PC-3 (cell line): ENCODE measurements around the gene RIPPLY2. TPM values are rescaled to one million over a fixed set of nuclear protein-coding genes. Genes with fewer than 3 reads are reported as not detected.

Experiments
- ATAC-seq: fragments of 200-7000 bp; cut with Tn5 transposase; 2 replicates; pipeline ENCODE4 v1.9.1; 2020; ENCODE audit warnings: mild to moderate bottlenecking, moderate library complexity
- BruUV-seq: library from RNA; stranded (reverse); fragments of 400-500 nt; replicated peaks from 2 replicates; lab custom pipeline; 2021; lab: Mats Ljungman, UMichigan
- CTCF ChIA-PET: fragments of 300-600 bp; sonication (Branson Sonifier 250); formaldehyde crosslinking; loops from one replicate; lab custom pipeline; 2022; ENCODE audit warnings: antibody characterized with exemption; lab: Charles Lee
- POLR2A ChIA-PET: fragments of 300-600 bp; sonication (Branson Sonifier 250); formaldehyde crosslinking; loops from one replicate; lab custom pipeline; 2022; ENCODE audit warnings: antibody characterized with exemption; ENCODE audit not compliant: unreplicated experiment; lab: Charles Lee
- DNase-seq: peaks from one replicate; pipeline ENCODE4 v3.0.0-alpha.2; 2015
- H2AFZ ChIP-seq: fragments of 300-600 bp; sonication (generic); 2 replicates; pipeline ENCODE4 v1.6.0; 2016; ENCODE audit warnings: antibody characterized with exemption, low read length
- H3F3A ChIP-seq: fragments of 300-600 bp; sonication (generic); one replicate; pipeline ENCODE4 v1.6.0; 2017; ENCODE audit warnings: antibody characterized with exemption, low read length, control low read depth, mild to moderate bottlenecking; ENCODE audit not compliant: unreplicated experiment
- H3K27ac ChIP-seq: fragments of 300-600 bp; sonication (generic); 2 replicates; pipeline ENCODE4 v1.5.1; 2016; ENCODE audit warnings: mild to moderate bottlenecking, low read length
- H3K27me3 ChIP-seq: fragments of 300-600 bp; sonication (generic); 2 replicates; pipeline ENCODE4 v1.6.1; 2016; ENCODE audit warnings: low read length, mixed read lengths
- H3K36me3 ChIP-seq: fragments of 300-600 bp; sonication (generic); 2 replicates; pipeline ENCODE4 v1.6.1; 2016; ENCODE audit warnings: low read depth, mixed run types, low read length, mixed read lengths
- H3K4me1 ChIP-seq: fragments of 300-600 bp; sonication (generic); 2 replicates; pipeline ENCODE4 v1.5.1; 2016; ENCODE audit warnings: low read length; ENCODE audit not compliant: insufficient read depth
- H3K4me2 ChIP-seq: fragments of 300-600 bp; sonication (generic); 2 replicates; pipeline ENCODE4 v1.6.0; 2016; ENCODE audit warnings: low read length
- H3K4me3 ChIP-seq: fragments of 300-600 bp; sonication (generic); 2 replicates; pipeline ENCODE4 v1.5.1; 2016; ENCODE audit warnings: mild to moderate bottlenecking, low read length, mixed read lengths
- H3K79me2 ChIP-seq: fragments of 300-600 bp; sonication (generic); 2 replicates; pipeline ENCODE4 v1.6.1; 2017; ENCODE audit warnings: low read length, mixed read lengths
- H3K9ac ChIP-seq: fragments of 300-600 bp; sonication (generic); 2 replicates; pipeline ENCODE4 v1.6.0; 2016; ENCODE audit warnings: mild to moderate bottlenecking, low read length
- H3K9me2 ChIP-seq: fragments of 300-600 bp; sonication (generic); replicated peaks from 2 replicates; pipeline ENCODE4 v1.6.1; 2016; ENCODE audit warnings: mixed run types, low read length, mixed read lengths
- H3K9me3 ChIP-seq: fragments of 300-600 bp; sonication (generic); 2 replicates; pipeline ENCODE4 v1.6.1; 2016; ENCODE audit warnings: low read length, mixed read lengths
- H4K20me1 ChIP-seq: fragments of 300-600 bp; sonication (generic); 2 replicates; pipeline ENCODE4 v1.6.1; 2016; ENCODE audit warnings: low read length, mixed read lengths
- EZH2 ChIP-seq: fragments of 300-600 bp; sonication (generic); IDR thresholded peaks from one replicate; pipeline ENCODE4 v1.6.1; 2017; ENCODE audit warnings: antibody characterized with exemption, mild to moderate bottlenecking, low read length; ENCODE audit not compliant: unreplicated experiment
- EZH2phosphoT487 ChIP-seq: fragments of 300-600 bp; sonication (generic); IDR thresholded peaks from 2 replicates; pipeline ENCODE4 v1.6.1; 2018; ENCODE audit warnings: mild to moderate bottlenecking, antibody characterized with exemption, low read length, borderline replicate concordance
- intact Hi-C: fragments of 100-400 bp; cut with micrococcal nuclease; formaldehyde crosslinking; loops from 2 replicates; pipeline ENCODE4 v1.9.0; 2023
- total RNA-seq: library from RNA; depleted of rRNA; stranded (reverse); fragments of >200 nt; gene quantifications from 2 replicates; pipeline ENCODE4 v1.2.3, GENCODE V29; 2014
- TF ChIP-seq, protein P1 (sequence below): fragments of 300-600 bp; sonication (generic); conservative IDR thresholded peaks from 2 replicates; pipeline ENCODE4 v1.5.1; 2017; ENCODE audit warnings: antibody characterized with exemption, low read depth, mild to moderate bottlenecking, low read length

RIPPLY2 gene
- total RNA-seq, 1 experiment from 2014 or later, result not detected

DNA sequence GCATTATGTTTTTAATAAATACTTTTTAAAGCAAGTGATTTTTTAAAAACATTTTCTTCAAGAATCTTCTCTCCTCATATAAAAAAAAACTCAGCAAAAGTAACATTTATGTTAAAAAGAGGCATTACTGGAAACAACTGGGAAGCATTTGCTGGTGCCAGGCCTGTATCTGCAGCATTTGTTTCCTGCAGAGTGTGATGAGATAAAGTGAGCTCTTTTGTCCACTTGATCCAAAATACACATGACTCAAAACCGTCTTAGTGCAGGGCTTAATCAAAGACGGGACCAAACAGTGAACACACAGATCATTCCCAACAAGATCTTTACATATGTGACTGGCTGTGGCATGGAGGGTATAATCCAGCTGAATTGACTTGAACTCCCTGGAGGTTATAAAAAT is 28.3 kb upstream of the RIPPLY2 start:
- intact Hi-C loops, result no loop called here
- Histone ChIP-seq H3K4me2 (peak overlapping the region; percentile 46; the same call in 1 of the 2 replicates), H3K27me3 (no peaks in the 10 kb centered on the region; the same call in 1 of the 2 replicates), H2AFZ (no peak overlapping the region), H3K9me2 (no peaks in the 10 kb centered on the region), H3K4me3 (no peak overlapping the region), H3K27ac (no peak overlapping the region), H3K79me2 (no peaks in the 10 kb centered on the region), H3K9ac (no peak overlapping the region), H3K9me3 (no peaks in the 10 kb centered on the region), H3F3A (no peaks in the 10 kb centered on the region), H4K20me1 (no peaks in the 10 kb centered on the region), H3K4me1 (peaks cover 12% of the 10 kb centered on the region), H3K36me3 (no peaks in the 10 kb centered on the region)
- ATAC-seq, result no peak; the same call in 1 of the 2 replicates
- no peak for DNase-seq
- ChIA-PET CTCF (no interaction called here), POLR2A (no interaction called here)
- TF ChIP-seq EZH2 (no peak), EZH2phosphoT487 (no peak)
- TF ChIP-seq, protein P1, sequence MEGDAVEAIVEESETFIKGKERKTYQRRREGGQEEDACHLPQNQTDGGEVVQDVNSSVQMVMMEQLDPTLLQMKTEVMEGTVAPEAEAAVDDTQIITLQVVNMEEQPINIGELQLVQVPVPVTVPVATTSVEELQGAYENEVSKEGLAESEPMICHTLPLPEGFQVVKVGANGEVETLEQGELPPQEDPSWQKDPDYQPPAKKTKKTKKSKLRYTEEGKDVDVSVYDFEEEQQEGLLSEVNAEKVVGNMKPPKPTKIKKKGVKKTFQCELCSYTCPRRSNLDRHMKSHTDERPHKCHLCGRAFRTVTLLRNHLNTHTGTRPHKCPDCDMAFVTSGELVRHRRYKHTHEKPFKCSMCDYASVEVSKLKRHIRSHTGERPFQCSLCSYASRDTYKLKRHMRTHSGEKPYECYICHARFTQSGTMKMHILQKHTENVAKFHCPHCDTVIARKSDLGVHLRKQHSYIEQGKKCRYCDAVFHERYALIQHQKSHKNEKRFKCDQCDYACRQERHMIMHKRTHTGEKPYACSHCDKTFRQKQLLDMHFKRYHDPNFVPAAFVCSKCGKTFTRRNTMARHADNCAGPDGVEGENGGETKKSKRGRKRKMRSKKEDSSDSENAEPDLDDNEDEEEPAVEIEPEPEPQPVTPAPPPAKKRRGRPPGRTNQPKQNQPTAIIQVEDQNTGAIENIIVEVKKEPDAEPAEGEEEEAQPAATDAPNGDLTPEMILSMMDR, result no peak
- no TSS peak for BruUV-seq

DNA sequence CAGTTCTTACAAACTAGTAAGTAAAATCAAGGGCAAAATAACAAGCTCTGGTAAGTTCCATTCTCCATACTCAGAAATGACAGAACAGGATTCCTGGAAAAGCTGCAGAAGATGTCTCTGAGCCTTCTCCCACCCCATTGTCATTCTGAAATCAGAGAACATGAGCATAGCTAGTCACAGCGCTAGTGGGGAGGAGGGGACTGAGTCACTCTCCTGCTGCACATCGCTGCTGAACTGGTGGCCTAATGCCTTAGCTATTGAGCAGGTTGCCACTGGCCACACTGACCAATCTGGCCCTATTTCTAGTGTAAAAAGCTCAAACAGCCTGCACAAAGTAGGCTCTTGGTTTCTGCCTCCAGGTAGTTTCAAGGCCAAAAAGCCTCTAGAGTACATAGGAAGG is 26.1 kb upstream of the RIPPLY2 start:
- no peaks in the 10 kb centered on the region for H4K20me1 ChIP-seq
- BruUV-seq, result no TSS peak

DNA sequence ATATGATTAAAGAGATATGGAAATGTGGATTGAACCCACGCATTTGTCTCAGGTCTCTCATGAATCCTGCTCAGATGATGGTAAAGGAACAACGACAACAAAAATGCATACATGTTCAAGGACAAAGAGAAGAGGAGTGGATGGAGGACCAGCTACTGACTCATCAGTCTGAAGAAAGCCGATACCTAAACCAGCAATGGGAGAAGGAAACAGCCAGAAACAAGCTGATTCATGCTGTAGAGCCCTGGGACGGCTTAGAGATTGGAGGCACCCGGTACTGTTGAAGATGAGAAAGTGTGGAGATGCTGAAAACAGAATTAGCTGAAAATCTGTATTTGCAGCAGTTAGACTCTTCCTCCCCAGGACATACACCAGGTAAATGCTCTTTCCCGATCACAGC is 14.4 kb upstream of the RIPPLY2 start:
- H4K20me1 ChIP-seq, result no peaks in the 10 kb centered on the region
- H3K27me3 ChIP-seq, result no peaks in the 10 kb centered on the region
- intact Hi-C loops, result no loop called here
- no peak overlapping the region for H3K9ac ChIP-seq
- no TSS peak for BruUV-seq
- no peaks in the 10 kb centered on the region for H3K9me3 ChIP-seq
- DNase-seq, result peak; percentile 32
- H3K4me1 ChIP-seq, result no peaks in the 10 kb centered on the region
- no peak overlapping the region for H3K4me2 ChIP-seq
- H3K4me3 ChIP-seq, result no peak overlapping the region
- no peak overlapping the region for H3K27ac ChIP-seq
- no peaks in the 10 kb centered on the region for H3K36me3 ChIP-seq
- no peaks in the 10 kb centered on the region for H3K79me2 ChIP-seq
- TF ChIP-seq, protein P1, result no peak
- TF ChIP-seq EZH2, result no peak
- no peak for TF ChIP-seq EZH2phosphoT487
- no peaks in the 10 kb centered on the region for H3F3A ChIP-seq
- ATAC-seq, result no peak; the same call in 1 of the 2 replicates
- ChIA-PET POLR2A (no interaction called here), CTCF (interaction anchor here (0.7 kb wide), 1 partner anchor 224 kb away, joined by 5 read pairs; no protein-coding TSS in a partner anchor)
- H3K9me2 ChIP-seq, result no peaks in the 10 kb centered on the region
- no peak overlapping the region for H2AFZ ChIP-seq

More for the DNA sequence above, 26.1 kb upstream of the RIPPLY2 start:
- Histone ChIP-seq H3K27ac (no peak overlapping the region), H3F3A (no peaks in the 10 kb centered on the region), H3K27me3 (no peaks in the 10 kb centered on the region), H2AFZ (no peak overlapping the region), H3K9me3 (no peaks in the 10 kb centered on the region), H3K9ac (no peak overlapping the region), H3K4me2 (no peak overlapping the region), H3K9me2 (no peaks in the 10 kb centered on the region), H3K4me1 (peaks cover 12% of the 10 kb centered on the region), H3K4me3 (no peak overlapping the region), H3K79me2 (no peaks in the 10 kb centered on the region), H3K36me3 (no peaks in the 10 kb centered on the region)
- DNase-seq, result peak; percentile 20
- CTCF ChIA-PET, result no interaction called here
- TF ChIP-seq EZH2 (no peak), EZH2phosphoT487 (no peak)
- TF ChIP-seq, protein P1, result no peak
- ATAC-seq, result peak; percentile 62
- intact Hi-C loops, result no loop called here
- POLR2A ChIA-PET, result no interaction called here
